HUES64 (cell line): ENCODE results near the gene FBXO2.
"Not testable (repeated sequence)": the region's sequence is repeated elsewhere in the genome, so short reads cannot be mapped to it uniquely, and the experiment has no call there.

Experiments
- H3K27ac ChIP-seq: 2 replicates; pipeline ENCODE4 v1.7.0; 2013; ENCODE audit warnings: low read depth, low read length, inconsistent platforms
- H3K27me3 ChIP-seq: 2 replicates; pipeline ENCODE4 v1.6.1; 2013; ENCODE audit warnings: mild to moderate bottlenecking, low read length; ENCODE audit not compliant: insufficient read depth
- H3K36me3 ChIP-seq: 2 replicates; pipeline ENCODE4 v1.6.1; 2013; ENCODE audit warnings: mild to moderate bottlenecking, low read length; ENCODE audit not compliant: insufficient read depth
- H3K4me1 ChIP-seq: 2 replicates; pipeline ENCODE4 v1.6.1; 2013; ENCODE audit warnings: mild to moderate bottlenecking, low read length, moderate library complexity; ENCODE audit not compliant: insufficient read depth
- H3K4me3 ChIP-seq: 2 replicates; pipeline ENCODE4 v1.5.1; 2013; ENCODE audit warnings: mild to moderate bottlenecking, low read length, moderate library complexity
- H3K9ac ChIP-seq: 2 replicates; pipeline ENCODE4 v1.6.1; 2013; ENCODE audit warnings: mild to moderate bottlenecking, low read depth, low read length
- H3K9me3 ChIP-seq: 2 replicates; pipeline ENCODE4 v1.6.1; 2013; ENCODE audit warnings: low read depth, low read length; ENCODE audit not compliant: insufficient read depth
- WGBS: fragments of 150-250, 120-280 bp; methylation state at CpG from one replicate; pipeline ENCODE4 v1.1.7; 2013; ENCODE audit warnings: missing lambda C conversion rate; 5-methylcytosine and 5-hydroxymethylcytosine counted together

FBXO2 gene

DNA sequence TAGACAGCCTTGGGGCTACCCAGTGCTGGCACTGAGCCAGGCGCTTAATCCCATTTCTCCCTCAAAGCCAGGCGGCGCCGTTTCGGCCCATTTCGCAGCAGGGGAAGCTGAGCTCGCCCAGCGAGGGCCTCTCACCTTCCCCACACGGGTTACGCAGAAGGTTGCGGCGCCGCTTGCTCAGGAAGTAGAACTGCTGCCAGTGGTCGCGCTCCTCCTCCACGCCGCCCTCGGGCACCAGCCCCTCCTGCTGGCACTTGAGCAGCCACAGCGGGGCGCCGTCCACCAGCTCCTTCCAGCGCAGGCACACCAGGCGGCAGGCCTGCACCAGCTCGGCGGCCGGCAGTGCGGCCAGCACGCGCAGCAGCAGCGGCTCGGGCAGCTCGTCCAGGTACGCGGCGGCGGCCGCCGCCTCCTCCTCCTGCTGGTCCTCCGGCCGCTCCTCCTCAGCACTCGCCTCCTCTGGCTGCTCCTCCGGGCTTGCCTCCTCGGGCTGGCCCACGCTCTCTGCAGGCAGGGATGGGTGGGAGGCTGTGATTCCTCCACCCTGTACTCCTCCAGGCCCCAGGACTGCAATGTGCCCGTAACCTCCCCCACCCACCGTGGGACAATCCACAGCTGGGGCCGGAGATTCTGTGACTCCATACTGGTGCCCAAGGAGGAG is 3.8 kb downstream of the FBXO2 start:
- WGBS = 5% methylated on average over 47 of the region's 47 CpGs
- Histone ChIP-seq H3K4me1 (peaks cover 28% of the 10 kb centered on the region), H3K27ac (no peak overlapping the region; the same call in 1 of the 2 replicates), H3K27me3 (peaks cover 43% of the 10 kb centered on the region), H3K9ac (no peak overlapping the region), H3K9me3 (no peaks in the 10 kb centered on the region), H3K36me3 (no peaks in the 10 kb centered on the region), H3K4me3 (peak overlapping the region; percentile 43)

GRCh38 chr1:11649624-11650330 is 4.5 kb downstream of the FBXO2 start:
- Histone ChIP-seq H3K27me3 (peaks cover 43% of the 10 kb centered on the region), H3K9me3 (no peaks in the 10 kb centered on the region), H3K36me3 (no peaks in the 10 kb centered on the region), H3K4me1 (peaks cover 26% of the 10 kb centered on the region), H3K4me3 (peak overlapping the region; percentile 43; the same call in 1 of the 2 replicates), H3K27ac (no peak overlapping the region; the same call in 1 of the 2 replicates), H3K9ac (no peak overlapping the region)
- WGBS = 30% methylated on average over 21 of the region's 21 CpGs

- WGBS = 20% methylated on average over 6 of the region's 9 CpGs
- H3K27me3 ChIP-seq = peaks cover 43% of the 10 kb centered on the region
- H3K9ac ChIP-seq = no peak overlapping the region
- H3K9me3 ChIP-seq = no peaks in the 10 kb centered on the region
- H3K36me3 ChIP-seq = no peaks in the 10 kb centered on the region
- peaks cover 26% of the 10 kb centered on the region for H3K4me1 ChIP-seq
- H3K27ac ChIP-seq = no peak overlapping the region
- no peak overlapping the region for H3K4me3 ChIP-seq
Measured at GRCh38 chr1:11649237-11649623, 5.0 kb downstream of the FBXO2 start.

DNA sequence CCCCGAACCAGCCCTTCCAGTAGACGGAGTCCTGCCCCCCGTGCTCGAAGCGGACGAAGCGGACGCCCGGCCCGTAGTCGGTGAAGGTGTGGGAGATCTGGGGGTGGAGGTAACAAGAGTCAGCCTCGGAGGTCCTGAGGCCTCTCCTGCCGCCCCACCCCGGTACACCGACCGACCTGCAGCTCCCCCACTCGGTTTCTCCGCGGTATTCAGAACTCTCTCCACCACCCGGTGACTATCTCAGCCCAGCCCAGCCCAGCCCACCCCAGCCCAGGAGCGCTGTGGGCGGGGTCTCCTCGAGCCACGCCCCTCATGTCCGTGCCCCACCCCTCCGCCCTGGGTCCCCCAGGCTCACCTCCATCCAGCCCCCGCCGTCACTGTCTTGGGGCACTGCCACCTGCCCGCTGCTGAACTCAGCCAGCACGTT is 5.5 kb downstream of the FBXO2 start:
- Histone ChIP-seq H3K9ac (peak overlapping the region; percentile 24; the same call in 1 of the 2 replicates), H3K27me3 (peaks cover 39% of the 10 kb centered on the region), H3K4me1 (peaks cover 26% of the 10 kb centered on the region), H3K4me3 (peak overlapping the region; percentile 42), H3K36me3 (no peaks in the 10 kb centered on the region), H3K9me3 (no peaks in the 10 kb centered on the region), H3K27ac (no peak overlapping the region)
- WGBS = 7% methylated on average over 30 of the region's 30 CpGs

DNA sequence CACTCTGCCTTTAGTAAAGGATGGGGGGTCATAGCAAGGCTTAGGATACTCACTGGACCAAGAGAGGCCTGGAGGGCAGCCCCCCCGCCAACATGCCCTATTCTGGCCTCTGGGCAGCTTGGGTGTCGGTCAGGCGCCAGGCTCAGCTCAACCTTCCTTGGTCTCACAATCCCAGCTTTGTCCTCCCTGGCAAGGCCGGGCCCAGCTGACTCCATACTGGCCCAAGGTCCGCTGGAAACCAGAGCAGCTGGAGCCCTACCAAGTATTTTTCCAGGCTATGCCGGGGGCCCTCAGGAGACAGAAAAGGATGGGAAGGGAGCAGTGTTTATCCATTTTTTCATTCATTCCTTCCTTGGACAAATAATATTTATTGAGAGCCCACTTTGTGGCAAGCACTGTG is 6.2 kb downstream of the FBXO2 start:
- Histone ChIP-seq H3K27me3 (peaks cover 35% of the 10 kb centered on the region), H3K9me3 (no peaks in the 10 kb centered on the region), H3K36me3 (no peaks in the 10 kb centered on the region), H3K4me1 (peaks cover 21% of the 10 kb centered on the region), H3K4me3 (no peak overlapping the region), H3K9ac (no peak overlapping the region), H3K27ac (no peak overlapping the region)
- 86% methylated on average over 6 of the region's 6 CpGs for WGBS

DNA sequence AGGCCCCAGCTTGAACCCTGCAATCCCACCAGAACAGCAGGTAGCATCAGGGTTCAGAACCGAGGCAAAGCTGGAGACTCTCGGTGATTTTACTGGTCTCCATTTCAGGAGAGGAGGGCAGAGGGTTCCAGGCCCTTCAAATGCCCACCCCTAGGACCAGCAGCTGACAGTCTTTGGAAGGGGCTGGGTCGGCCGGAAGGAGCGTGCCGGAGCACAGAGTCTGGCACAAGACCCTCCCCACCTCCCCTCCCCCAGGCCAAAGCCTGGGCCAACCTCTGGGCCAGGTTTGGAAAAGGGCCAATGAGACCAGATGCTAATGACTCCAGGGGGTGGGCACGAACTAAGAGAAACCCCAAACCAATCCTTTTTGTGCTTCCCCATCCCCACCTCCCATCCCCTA is 6.9 kb downstream of the FBXO2 start:
- Histone ChIP-seq H3K27me3 (peaks cover 27% of the 10 kb centered on the region), H3K9ac (no peak overlapping the region), H3K27ac (no peak overlapping the region), H3K4me3 (no peak overlapping the region), H3K36me3 (no peaks in the 10 kb centered on the region), H3K9me3 (no peaks in the 10 kb centered on the region), H3K4me1 (peaks cover 16% of the 10 kb centered on the region)
- WGBS = 93% methylated on average over 7 of the region's 7 CpGs

- Histone ChIP-seq H3K4me3 (no peak overlapping the region), H3K27me3 (peaks cover 20% of the 10 kb centered on the region), H3K4me1 (peaks cover 16% of the 10 kb centered on the region), H3K9ac (no peak overlapping the region), H3K36me3 (no peaks in the 10 kb centered on the region), H3K9me3 (no peaks in the 10 kb centered on the region), H3K27ac (no peak overlapping the region)
- WGBS = 89% methylated on average over 9 of the region's 9 CpGs
Measured at GRCh38 chr1:11646317-11646716, 7.9 kb downstream of the FBXO2 start.

GRCh38 chr1:11645670-11646265 is 8.5 kb downstream of the FBXO2 start:
- Histone ChIP-seq H3K4me1 (peaks cover 12% of the 10 kb centered on the region), H3K9me3 (no peaks in the 10 kb centered on the region), H3K27ac (no peak overlapping the region), H3K4me3 (no peak overlapping the region), H3K9ac (no peak overlapping the region), H3K27me3 (peaks cover 14% of the 10 kb centered on the region), H3K36me3 (no peaks in the 10 kb centered on the region)
- 44% methylated on average over 7 of the region's 8 CpGs for WGBS

DNA sequence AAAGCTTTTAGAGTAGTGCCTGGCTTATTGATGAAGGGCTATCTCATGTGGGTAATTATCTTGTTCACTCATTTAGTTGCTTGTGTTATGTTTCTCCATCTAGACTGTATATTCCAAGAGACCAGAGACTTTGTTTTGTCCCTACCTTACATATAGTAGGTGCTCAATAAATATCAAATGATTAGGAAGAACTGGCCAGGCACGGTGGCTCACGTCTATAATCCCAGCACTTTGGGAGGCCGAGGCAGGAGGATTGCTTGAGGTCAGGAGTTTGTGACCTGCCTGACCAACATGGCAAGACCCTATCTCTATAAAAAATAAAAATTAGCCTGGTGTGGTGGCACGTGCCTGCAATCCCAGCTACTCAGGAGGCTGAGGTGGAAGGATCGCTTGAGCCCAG is 9.0 kb downstream of the FBXO2 start:
- WGBS = 85% methylated on average over 5 of the region's 5 CpGs
- peaks cover 11% of the 10 kb centered on the region for H3K27me3 ChIP-seq
- no peaks in the 10 kb centered on the region for H3K9me3 ChIP-seq
- H3K9ac ChIP-seq = no peak overlapping the region
- H3K27ac ChIP-seq = no peak overlapping the region
- H3K4me3 ChIP-seq = no peak overlapping the region
- H3K36me3 ChIP-seq = no peaks in the 10 kb centered on the region
- peaks cover 10% of the 10 kb centered on the region for H3K4me1 ChIP-seq

- H3K4me3 ChIP-seq = no peak overlapping the region
- H3K9ac ChIP-seq = no peak overlapping the region
- WGBS = 80% methylated on average over 5 of the region's 5 CpGs
- H3K4me1 ChIP-seq = peaks cover 5% of the 10 kb centered on the region
- H3K27me3 ChIP-seq = no peaks in the 10 kb centered on the region
- H3K27ac ChIP-seq = no peak overlapping the region
- H3K9me3 ChIP-seq = no peaks in the 10 kb centered on the region
- H3K36me3 ChIP-seq = no peaks in the 10 kb centered on the region
Measured at GRCh38 chr1:11643782-11644181, 10.4 kb downstream of the FBXO2 start.

- H3K36me3 ChIP-seq, H3K9me3 ChIP-seq, H3K27ac ChIP-seq, H3K4me1 ChIP-seq, H3K4me3 ChIP-seq, H3K9ac ChIP-seq, H3K27me3 ChIP-seq: not testable (repeated sequence)
- 57% methylated on average over 18 of the region's 18 CpGs for WGBS
Measured at GRCh38 chr1:11642418-11643017, 11.7 kb downstream of the FBXO2 start.
